ENCODE data around the gene ZDHHC14. TPM values are rescaled to one million over a fixed set of nuclear protein-coding genes. Genes with fewer than 3 reads are reported as not detected.
A peak's percentile ranks its signal among the peaks of the same experiment; 100 is the strongest.

The ZDHHC14 gene
- total RNA-seq, 1 donor from 2014 or later = 15.2 TPM

GRCh38 chr6:157379656-157380457, 1.1 kb upstream of the ZDHHC14 start:
- Histone ChIP-seq H3K36me3 (no peaks in the 10 kb centered on the region), H3K4me1 (peaks cover 25% of the 10 kb centered on the region), H3K4me3 (peak overlapping the region; percentile 75 to 85), H3K27me3 (no peaks in the 10 kb centered on the region), H3K9me3 (no peaks in the 10 kb centered on the region), H3K27ac (peak overlapping the region; percentile 91)
- TF ChIP-seq CTCF (IDR thresholded peaks at IDR 0.05) (no peak), POLR2AphosphoS5 (IDR thresholded peaks at IDR 0.05; ENCODE audit: insufficient read depth in 1 of 2, low read depth in 1 of 2) (peak; percentile 56 to 57), POLR2A (IDR thresholded peaks at IDR 0.05) (peak in 1 of 2 donors; percentile 26)
- peak in 1 of 2 donors; percentile 95 for DNase-seq (ENCODE audit: extremely low spot score in 2 of 2)
- intact Hi-C loops (cut with DNase I) = loop anchor here (5.0 kb wide), 1 partner anchor 63 kb away; no protein-coding TSS in a partner anchor

GRCh38 chr6:157380458-157380778, 572 bp upstream of the ZDHHC14 start:
- H3K27me3 ChIP-seq = no peaks in the 10 kb centered on the region
- intact Hi-C loops (cut with DNase I) = loop anchor here (5.0 kb wide), 1 partner anchor 63 kb away; no protein-coding TSS in a partner anchor
- H3K36me3 ChIP-seq = no peaks in the 10 kb centered on the region
- no peaks in the 10 kb centered on the region for H3K9me3 ChIP-seq
- peak overlapping the region; percentile 91 for H3K27ac ChIP-seq
- peak overlapping the region; percentile 75 to 85 for H3K4me3 ChIP-seq
- peaks cover 25% of the 10 kb centered on the region for H3K4me1 ChIP-seq
- TF ChIP-seq POLR2A (IDR thresholded peaks at IDR 0.05) (no peak), CTCF (IDR thresholded peaks at IDR 0.05) (no peak), POLR2AphosphoS5 (IDR thresholded peaks at IDR 0.05; ENCODE audit: insufficient read depth in 1 of 2, low read depth in 1 of 2) (no peak)
- no peak for DNase-seq (ENCODE audit: extremely low spot score in 2 of 2)

- Histone ChIP-seq H3K27ac (peak overlapping the region; percentile 91), H3K4me1 (peaks cover 25% of the 10 kb centered on the region), H3K36me3 (no peaks in the 10 kb centered on the region), H3K4me3 (peak overlapping the region; percentile 75 to 85), H3K27me3 (no peaks in the 10 kb centered on the region), H3K9me3 (no peaks in the 10 kb centered on the region)
- no peak for DNase-seq (ENCODE audit: extremely low spot score in 2 of 2)
- intact Hi-C loops (cut with DNase I) = loop anchor here (5.0 kb wide), 1 partner anchor 65 kb away; no protein-coding TSS in a partner anchor
- no peak for TF ChIP-seq CTCF (IDR thresholded peaks at IDR 0.05)
- peak in 1 of 2 donors; percentile 26 for TF ChIP-seq POLR2AphosphoS5 (IDR thresholded peaks at IDR 0.05; ENCODE audit: insufficient read depth in 1 of 2, low read depth in 1 of 2)
Measured at GRCh38 chr6:157381631-157382621, 936 bp downstream of the ZDHHC14 start.

- Histone ChIP-seq H3K9me3 (no peaks in the 10 kb centered on the region), H3K4me3 (peak overlapping the region; percentile 75 to 85), H3K36me3 (no peaks in the 10 kb centered on the region), H3K27me3 (no peaks in the 10 kb centered on the region), H3K4me1 (peaks cover 25% of the 10 kb centered on the region), H3K27ac (no peak overlapping the region)
- DNase-seq (ENCODE audit: extremely low spot score in 2 of 2) = no peak
- intact Hi-C loops (cut with DNase I) = loop anchor here (5.0 kb wide), 1 partner anchor 66 kb away; no protein-coding TSS in a partner anchor
- TF ChIP-seq CTCF (IDR thresholded peaks at IDR 0.05) (no peak), POLR2AphosphoS5 (IDR thresholded peaks at IDR 0.05; ENCODE audit: insufficient read depth in 1 of 2, low read depth in 1 of 2) (no peak), POLR2A (IDR thresholded peaks at IDR 0.05) (no peak)
Measured at GRCh38 chr6:157382821-157383220, 1.8 kb downstream of the ZDHHC14 start.

Data from vagina (tissue), 2 donors.